Neural cell (in vitro differentiated cells): ENCODE measurements around the gene TXNIP. TPM values are rescaled to one million over a fixed set of nuclear protein-coding genes. Genes with fewer than 3 reads are reported as not detected.

Source experiments
- H2AFZ ChIP-seq: fragments of 200-600, 300-800 bp; sonication (generic), shearing (Covaris generic); 2 replicates; pipeline ENCODE4 v1.6.0; 2014; ENCODE audit warnings: low read depth, mild to moderate bottlenecking, antibody characterized with exemption, low read length, moderate library complexity
- H3F3A ChIP-seq: fragments of 200-600 bp; shearing (Covaris generic); 2 replicates; pipeline ENCODE4 v1.6.1; 2016; ENCODE audit warnings: mild to moderate bottlenecking, moderate library complexity, mixed read lengths, antibody characterized with exemption, low read length; ENCODE audit not compliant: insufficient read depth, poor library complexity, severe bottlenecking
- H3K27ac ChIP-seq: fragments of 200-600, 300-800 bp; sonication (generic), shearing (Covaris generic); 2 replicates; pipeline ENCODE4 v1.5.1; 2014; ENCODE audit warnings: mild to moderate bottlenecking, low read length, moderate library complexity
- H3K27me3 ChIP-seq: fragments of 300-800, 200-600 bp; sonication (generic), shearing (Covaris generic); 2 replicates; pipeline ENCODE4 v1.6.0; 2014; ENCODE audit warnings: mild to moderate bottlenecking, low read depth, low read length, moderate library complexity; ENCODE audit not compliant: insufficient read depth
- H3K36me3 ChIP-seq: fragments of 300-800, 200-600 bp; sonication (generic), shearing (Covaris generic); 2 replicates; pipeline ENCODE4 v1.5.1; 2014; ENCODE audit warnings: mild to moderate bottlenecking, antibody characterized with exemption, low read length, moderate library complexity; ENCODE audit not compliant: insufficient read depth
- H3K4me2 ChIP-seq: fragments of 300-800, 200-600 bp; sonication (generic), shearing (Covaris generic); 2 replicates; pipeline ENCODE4 v1.6.0; 2014; ENCODE audit warnings: mild to moderate bottlenecking, low read length
- H3K4me3 ChIP-seq: fragments of 300-800, 200-600 bp; sonication (generic), shearing (Covaris generic); 2 replicates; pipeline ENCODE4 v1.5.1; 2014; ENCODE audit warnings: mild to moderate bottlenecking, low read length, moderate library complexity
- H3K79me2 ChIP-seq: fragments of 200-600 bp; shearing (Covaris generic); replicated peaks from 2 replicates; pipeline ENCODE4 v1.6.0; 2014; ENCODE audit warnings: mild to moderate bottlenecking, low read length, moderate library complexity; ENCODE audit not compliant: insufficient read depth
- H3K9ac ChIP-seq: fragments of 300-800, 200-600 bp; sonication (generic), shearing (Covaris generic); 2 replicates; pipeline ENCODE4 v1.6.1; 2016; ENCODE audit warnings: mild to moderate bottlenecking, low read length, mixed read lengths
- H3K9me2 ChIP-seq: fragments of 200-600 bp; shearing (Covaris generic); 2 replicates; pipeline ENCODE4 v1.6.1; 2016; ENCODE audit warnings: mild to moderate bottlenecking, low read length, mixed read lengths; ENCODE audit not compliant: insufficient read depth
- H3K9me3 ChIP-seq: fragments of 200-600, 300-800 bp; sonication (generic), shearing (Covaris generic); 2 replicates; pipeline ENCODE4 v1.6.1; 2016; ENCODE audit warnings: mild to moderate bottlenecking, mixed run types, low read length, moderate library complexity, mixed read lengths
- H4K20me1 ChIP-seq: fragments of 200-600 bp; shearing (Covaris generic); 2 replicates; pipeline ENCODE4 v1.6.1; 2016; ENCODE audit warnings: mild to moderate bottlenecking, mixed run types; ENCODE audit not compliant: insufficient read depth
- EP300 ChIP-seq: fragments of 450-650 bp; conservative IDR thresholded peaks from 2 replicates; pipeline ENCODE4 v1.6.1; 2014; ENCODE audit warnings: antibody characterized with exemption, mild to moderate bottlenecking, moderate library complexity; ENCODE audit not compliant: poor library complexity, severe bottlenecking
- EZH2 ChIP-seq: fragments of 200-600, 300-800 bp; shearing (Covaris generic), sonication (generic); IDR thresholded peaks from 2 replicates; pipeline ENCODE4 v1.6.1; 2014; ENCODE audit warnings: antibody characterized with exemption, low read length, borderline replicate concordance, mild to moderate bottlenecking; ENCODE audit not compliant: insufficient read depth, poor library complexity, severe bottlenecking
- MXI1 ChIP-seq: fragments of 450-650 bp; conservative IDR thresholded peaks from 2 replicates; pipeline ENCODE4 v1.6.1; 2014; ENCODE audit warnings: antibody characterized with exemption, mild to moderate bottlenecking; ENCODE audit not compliant: poor library complexity, severe bottlenecking
- POLR2AphosphoS5 ChIP-seq: IDR thresholded peaks from 2 replicates; pipeline ENCODE4 v1.6.1; 2012
- RAD21 ChIP-seq: fragments of 450-650 bp; conservative IDR thresholded peaks from 2 replicates; pipeline ENCODE4 v1.6.1; 2014; ENCODE audit warnings: antibody characterized with exemption, mild to moderate bottlenecking, moderate library complexity
- SMC3 ChIP-seq: fragments of 450-650 bp; conservative IDR thresholded peaks from 2 replicates; pipeline ENCODE4 v1.6.1; 2014; ENCODE audit warnings: antibody characterized with exemption, mild to moderate bottlenecking, moderate library complexity; ENCODE audit not compliant: poor library complexity
- TAF1 ChIP-seq: IDR thresholded peaks from 2 replicates; pipeline ENCODE4 v1.6.1; 2012; ENCODE audit warnings: low read depth
- polyA plus RNA-seq: library from polyadenylated mRNA; depleted of rRNA; stranded (reverse); fragments of >200 nt; gene quantifications from 2 replicates; pipeline ENCODE4 v1.2.3, GENCODE V29; 2014
- TF ChIP-seq, protein P1 (sequence below): fragments of 450-650 bp; IDR thresholded peaks from 2 replicates; pipeline ENCODE4 v1.5.1; 2014; ENCODE audit warnings: antibody characterized with exemption, mild to moderate bottlenecking, moderate library complexity; ENCODE audit not compliant: poor library complexity, severe bottlenecking
- TF ChIP-seq, protein P2 (sequence below): IDR thresholded peaks from 2 replicates; pipeline ENCODE4 v1.6.1; 2012; ENCODE audit warnings: borderline replicate concordance

TXNIP gene
- polyA plus RNA-seq, 1 donor from 2014 or later = 140 TPM

- Histone ChIP-seq H3K79me2 (peaks cover 65% of the 10 kb centered on the region), H3K27ac (peak overlapping the region; percentile 85), H4K20me1 (peaks cover 52% of the 10 kb centered on the region), H3F3A (peaks cover 3% of the 10 kb centered on the region), H3K36me3 (peaks cover 29% of the 10 kb centered on the region), H3K9me2 (no peaks in the 10 kb centered on the region), H3K27me3 (no peaks in the 10 kb centered on the region), H3K9me3 (no peaks in the 10 kb centered on the region), H2AFZ (no peak overlapping the region), H3K9ac (peak overlapping the region; percentile 76), H3K4me2 (peak overlapping the region; percentile 100), H3K4me3 (peak overlapping the region; percentile 79)
- TF ChIP-seq RAD21 (no peak), TAF1 (no peak), EP300 (no peak), MXI1 (no peak), POLR2AphosphoS5 (no peak), SMC3 (no peak)
- TF ChIP-seq, protein P1, sequence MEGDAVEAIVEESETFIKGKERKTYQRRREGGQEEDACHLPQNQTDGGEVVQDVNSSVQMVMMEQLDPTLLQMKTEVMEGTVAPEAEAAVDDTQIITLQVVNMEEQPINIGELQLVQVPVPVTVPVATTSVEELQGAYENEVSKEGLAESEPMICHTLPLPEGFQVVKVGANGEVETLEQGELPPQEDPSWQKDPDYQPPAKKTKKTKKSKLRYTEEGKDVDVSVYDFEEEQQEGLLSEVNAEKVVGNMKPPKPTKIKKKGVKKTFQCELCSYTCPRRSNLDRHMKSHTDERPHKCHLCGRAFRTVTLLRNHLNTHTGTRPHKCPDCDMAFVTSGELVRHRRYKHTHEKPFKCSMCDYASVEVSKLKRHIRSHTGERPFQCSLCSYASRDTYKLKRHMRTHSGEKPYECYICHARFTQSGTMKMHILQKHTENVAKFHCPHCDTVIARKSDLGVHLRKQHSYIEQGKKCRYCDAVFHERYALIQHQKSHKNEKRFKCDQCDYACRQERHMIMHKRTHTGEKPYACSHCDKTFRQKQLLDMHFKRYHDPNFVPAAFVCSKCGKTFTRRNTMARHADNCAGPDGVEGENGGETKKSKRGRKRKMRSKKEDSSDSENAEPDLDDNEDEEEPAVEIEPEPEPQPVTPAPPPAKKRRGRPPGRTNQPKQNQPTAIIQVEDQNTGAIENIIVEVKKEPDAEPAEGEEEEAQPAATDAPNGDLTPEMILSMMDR = no peak
- TF ChIP-seq, protein P2, sequence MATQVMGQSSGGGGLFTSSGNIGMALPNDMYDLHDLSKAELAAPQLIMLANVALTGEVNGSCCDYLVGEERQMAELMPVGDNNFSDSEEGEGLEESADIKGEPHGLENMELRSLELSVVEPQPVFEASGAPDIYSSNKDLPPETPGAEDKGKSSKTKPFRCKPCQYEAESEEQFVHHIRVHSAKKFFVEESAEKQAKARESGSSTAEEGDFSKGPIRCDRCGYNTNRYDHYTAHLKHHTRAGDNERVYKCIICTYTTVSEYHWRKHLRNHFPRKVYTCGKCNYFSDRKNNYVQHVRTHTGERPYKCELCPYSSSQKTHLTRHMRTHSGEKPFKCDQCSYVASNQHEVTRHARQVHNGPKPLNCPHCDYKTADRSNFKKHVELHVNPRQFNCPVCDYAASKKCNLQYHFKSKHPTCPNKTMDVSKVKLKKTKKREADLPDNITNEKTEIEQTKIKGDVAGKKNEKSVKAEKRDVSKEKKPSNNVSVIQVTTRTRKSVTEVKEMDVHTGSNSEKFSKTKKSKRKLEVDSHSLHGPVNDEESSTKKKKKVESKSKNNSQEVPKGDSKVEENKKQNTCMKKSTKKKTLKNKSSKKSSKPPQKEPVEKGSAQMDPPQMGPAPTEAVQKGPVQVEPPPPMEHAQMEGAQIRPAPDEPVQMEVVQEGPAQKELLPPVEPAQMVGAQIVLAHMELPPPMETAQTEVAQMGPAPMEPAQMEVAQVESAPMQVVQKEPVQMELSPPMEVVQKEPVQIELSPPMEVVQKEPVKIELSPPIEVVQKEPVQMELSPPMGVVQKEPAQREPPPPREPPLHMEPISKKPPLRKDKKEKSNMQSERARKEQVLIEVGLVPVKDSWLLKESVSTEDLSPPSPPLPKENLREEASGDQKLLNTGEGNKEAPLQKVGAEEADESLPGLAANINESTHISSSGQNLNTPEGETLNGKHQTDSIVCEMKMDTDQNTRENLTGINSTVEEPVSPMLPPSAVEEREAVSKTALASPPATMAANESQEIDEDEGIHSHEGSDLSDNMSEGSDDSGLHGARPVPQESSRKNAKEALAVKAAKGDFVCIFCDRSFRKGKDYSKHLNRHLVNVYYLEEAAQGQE = no peak
Measured at GRCh38 chr1:145995148-145995881, 1.1 kb downstream of the TXNIP start.

- H3K27ac ChIP-seq = peak overlapping the region; percentile 85
- peaks cover 29% of the 10 kb centered on the region for H3K36me3 ChIP-seq
- peaks cover 65% of the 10 kb centered on the region for H3K79me2 ChIP-seq
- peak overlapping the region; percentile 79 for H3K4me3 ChIP-seq
- no peaks in the 10 kb centered on the region for H3K9me2 ChIP-seq
- peaks cover 3% of the 10 kb centered on the region for H3F3A ChIP-seq
- H3K9ac ChIP-seq = peak overlapping the region; percentile 76
- H3K4me2 ChIP-seq = peak overlapping the region; percentile 100
- no peak overlapping the region for H2AFZ ChIP-seq
- H3K9me3 ChIP-seq = no peaks in the 10 kb centered on the region
- H4K20me1 ChIP-seq = peaks cover 52% of the 10 kb centered on the region
- no peaks in the 10 kb centered on the region for H3K27me3 ChIP-seq
- TF ChIP-seq TAF1 (no peak), EZH2 (no peak), MXI1 (peak; percentile 13)
- TF ChIP-seq, protein P1 = no peak
Measured at GRCh38 chr1:145994391-145995120, 1.8 kb downstream of the TXNIP start.
